Esophagus squamous epithelium (tissue), 5 donors: ENCODE measurements around the gene PA2G4. TPM values are rescaled to one million over a fixed set of nuclear protein-coding genes. Genes with fewer than 3 reads are reported as not detected.

ENCODE experiments used
- DNase-seq: peaks from one replicate; lab custom pipeline; 2025; lab: John Stamatoyannopoulos, UW
- H3K27ac ChIP-seq, 4 donors: fragments of 200-600 bp; sonication (generic); one replicate each; pipeline ENCODE4 v1.5.1; 2016 to 2019; ENCODE audit warnings: mild to moderate bottlenecking in 1 of 4
- H3K27me3 ChIP-seq, 4 donors: fragments of 200-600 bp; sonication (generic); 1 replicate in 3 of 4; 2 replicates in 1 of 4; pipeline versions ENCODE4 v1.5.1 to v1.6.0; 2017 to 2021; ENCODE audit warnings: antibody characterized with exemption in 1 of 4
- H3K36me3 ChIP-seq, 3 donors: fragments of 200-600 bp; sonication (generic); one replicate each; pipeline ENCODE4 v1.5.1; 2016 to 2019
- H3K4me1 ChIP-seq, 3 donors: fragments of 200-600 bp; sonication (generic); one replicate each; pipeline ENCODE4 v1.5.1; 2017 to 2019
- H3K4me3 ChIP-seq, 4 donors: fragments of 200-600 bp; sonication (generic); 1 replicate in 3 of 4; 2 replicates in 1 of 4; pipeline ENCODE4 v1.5.1; 2016 to 2019; ENCODE audit warnings: mild to moderate bottlenecking in 2 of 4, moderate library complexity in 1 of 4
- H3K9me3 ChIP-seq, 3 donors: fragments of 200-600 bp; sonication (generic); one replicate each; pipeline ENCODE4 v1.5.1; 2016 to 2019
- POLR2A ChIP-seq, 4 donors: fragments of 450-650 bp; IDR thresholded peaks; one replicate each; pipeline ENCODE4 v1.6.1; 2017; ENCODE audit warnings: antibody characterized with exemption in 4 of 4, mild to moderate bottlenecking in 4 of 4, moderate library complexity in 3 of 4
- WGBS, 2 donors: methylation state at CpG; one replicate each; pipeline ENCODE4 v1.1.5; 2018; 5-methylcytosine and 5-hydroxymethylcytosine counted together
- intact Hi-C: fragments of 100-400 bp; cut with DNase I; formaldehyde crosslinking; loops from one replicate; pipeline ENCODE4 v1.15.0; 2022
- total RNA-seq, 4 donors: library from RNA; depleted of rRNA; stranded (reverse); fragments of >200 nt; gene quantifications; one replicate each; pipeline ENCODE4 v1.1.0, GENCODE V29; 2016
- TF ChIP-seq, protein P1 (sequence below), 6 experiments: fragments of 450-650 bp in 4 of 6; fragments of 200-600 bp in 2 of 6; sonication (generic) in 2 of 6; IDR thresholded peaks; one replicate each; pipeline ENCODE4 v1.5.1; 2016 to 2019; ENCODE audit warnings: antibody characterized with exemption in 6 of 6, mild to moderate bottlenecking in 4 of 6, moderate library complexity in 4 of 6
- donor health status: DM: yes; HTN: yes; CAD: no.

PA2G4 gene
- total RNA-seq, 4 donors from 2014 or later, result 89.3 to 206 (median 176) TPM

DNA sequence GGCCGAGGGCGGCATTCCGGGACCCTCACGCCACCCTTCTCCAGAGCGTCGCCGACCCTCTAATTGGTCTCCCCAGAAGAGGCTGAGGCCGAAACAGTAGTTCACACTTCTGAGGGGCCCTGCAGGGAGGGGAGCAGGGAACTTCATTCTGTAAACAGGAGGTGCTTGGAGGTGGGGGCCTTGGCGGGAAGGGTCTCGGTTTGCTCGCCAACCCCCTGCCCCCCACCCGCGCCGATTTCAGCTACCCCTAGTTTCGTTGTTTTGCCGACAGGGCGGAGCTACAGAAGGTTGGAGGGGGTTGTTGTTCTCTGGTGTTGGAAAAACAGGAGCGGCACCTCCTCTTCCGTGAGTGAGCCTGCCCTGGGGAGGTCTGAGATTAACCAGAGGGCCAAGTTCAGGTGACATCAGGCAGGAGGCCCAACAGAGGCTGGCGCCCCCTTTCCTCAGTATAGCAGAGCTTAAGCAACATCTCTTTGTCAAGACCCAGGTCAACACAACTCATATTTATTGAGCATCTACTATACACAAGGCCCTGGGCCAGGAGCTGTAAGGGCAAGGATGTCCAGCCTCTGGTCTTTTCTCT lies 23.7 kb upstream of the PA2G4 start:
- Histone ChIP-seq H3K27ac (peak overlapping the region; percentile 90 to 99 (median 94)), H3K9me3 (no peaks in the 10 kb centered on the region), H3K4me3 (peak overlapping the region; percentile 67 to 82 (median 78)), H3K36me3 (peaks cover 0 to 37% (median 0%) of the 10 kb centered on the region in 3 donors), H3K4me1 (peaks cover 4 to 71% (median 6%) of the 10 kb centered on the region in 3 donors), H3K27me3 (peaks cover 0 to 12% (median 0%) of the 10 kb centered on the region in 4 donors)
- intact Hi-C loops, result no loop called here
- TF ChIP-seq, protein P1, sequence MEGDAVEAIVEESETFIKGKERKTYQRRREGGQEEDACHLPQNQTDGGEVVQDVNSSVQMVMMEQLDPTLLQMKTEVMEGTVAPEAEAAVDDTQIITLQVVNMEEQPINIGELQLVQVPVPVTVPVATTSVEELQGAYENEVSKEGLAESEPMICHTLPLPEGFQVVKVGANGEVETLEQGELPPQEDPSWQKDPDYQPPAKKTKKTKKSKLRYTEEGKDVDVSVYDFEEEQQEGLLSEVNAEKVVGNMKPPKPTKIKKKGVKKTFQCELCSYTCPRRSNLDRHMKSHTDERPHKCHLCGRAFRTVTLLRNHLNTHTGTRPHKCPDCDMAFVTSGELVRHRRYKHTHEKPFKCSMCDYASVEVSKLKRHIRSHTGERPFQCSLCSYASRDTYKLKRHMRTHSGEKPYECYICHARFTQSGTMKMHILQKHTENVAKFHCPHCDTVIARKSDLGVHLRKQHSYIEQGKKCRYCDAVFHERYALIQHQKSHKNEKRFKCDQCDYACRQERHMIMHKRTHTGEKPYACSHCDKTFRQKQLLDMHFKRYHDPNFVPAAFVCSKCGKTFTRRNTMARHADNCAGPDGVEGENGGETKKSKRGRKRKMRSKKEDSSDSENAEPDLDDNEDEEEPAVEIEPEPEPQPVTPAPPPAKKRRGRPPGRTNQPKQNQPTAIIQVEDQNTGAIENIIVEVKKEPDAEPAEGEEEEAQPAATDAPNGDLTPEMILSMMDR (IDR thresholded peaks at IDR 0.05), result no peak
- TF ChIP-seq POLR2A (IDR thresholded peaks at IDR 0.05), result peak in 1 of 4 donors; percentile 36
- DNase-seq, result no peak
- WGBS, 2 donors, result 37% methylated on average over 2 of the region's 20 CpGs; no CpG with 5 or more reads in 1 of the 2 donors

DNA sequence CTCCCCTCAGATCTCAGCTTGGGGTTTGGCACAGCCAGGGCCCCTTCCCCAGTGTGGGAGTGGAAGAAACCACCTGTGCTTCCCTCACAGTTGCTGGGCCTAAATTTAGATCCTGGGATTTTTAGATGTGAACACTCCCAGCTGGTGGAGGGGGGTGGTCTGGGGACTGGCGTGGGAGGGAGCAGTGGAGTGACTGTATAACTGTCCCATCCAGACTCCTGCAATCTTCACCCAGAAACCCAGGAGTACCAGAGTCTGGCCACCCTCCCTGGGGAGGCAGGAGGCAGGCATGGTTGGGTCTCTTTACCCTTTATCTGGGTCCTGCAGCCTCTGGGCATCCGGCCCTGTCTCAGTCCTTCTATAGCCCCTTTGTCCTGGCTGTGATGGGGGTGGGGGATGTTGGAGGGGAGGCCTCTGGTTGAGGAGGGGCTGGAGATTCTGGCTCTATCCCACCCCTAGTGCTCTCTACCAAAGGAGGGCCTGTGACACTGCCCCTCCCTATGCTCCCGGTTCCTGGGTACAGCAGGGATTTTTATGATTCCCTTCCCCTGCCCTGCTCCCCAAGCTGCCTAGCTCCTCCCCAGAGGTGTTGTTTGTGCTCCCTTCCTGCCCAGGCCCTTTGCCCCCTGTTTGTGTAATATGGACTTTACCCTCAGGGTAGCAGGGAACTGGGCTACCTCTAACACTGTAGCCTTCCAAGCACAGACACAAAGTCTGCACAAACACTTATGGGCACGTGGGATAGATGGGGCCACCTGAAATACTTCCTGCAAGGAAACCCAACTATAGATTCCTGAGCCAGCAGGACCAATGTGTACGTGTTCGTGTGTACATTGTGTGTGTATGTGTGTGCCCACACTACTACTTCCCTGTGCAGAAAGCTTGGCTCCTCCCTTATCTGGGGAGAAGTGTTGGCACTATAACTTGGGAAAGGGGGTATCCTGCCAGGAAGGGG lies 22.7 kb upstream of the PA2G4 start:
- DNase-seq, result no peak
- Histone ChIP-seq H3K4me3 (peak overlapping the region; percentile 67 to 82 (median 78)), H3K9me3 (no peaks in the 10 kb centered on the region), H3K27me3 (peaks cover 0 to 12% (median 0%) of the 10 kb centered on the region in 4 donors), H3K4me1 (peaks cover 4 to 81% (median 6%) of the 10 kb centered on the region in 3 donors), H3K27ac (peak overlapping the region; percentile 90 to 99 (median 94)), H3K36me3 (peaks cover 0 to 42% (median 0%) of the 10 kb centered on the region in 3 donors)
- intact Hi-C loops, result no loop called here
- WGBS, 2 donors, result 45 to 71% methylated on average over 1 to 5 of the region's 6 CpGs
- TF ChIP-seq, protein P1 (IDR thresholded peaks at IDR 0.05), result no peak
- no peak for TF ChIP-seq POLR2A (IDR thresholded peaks at IDR 0.05)

DNA sequence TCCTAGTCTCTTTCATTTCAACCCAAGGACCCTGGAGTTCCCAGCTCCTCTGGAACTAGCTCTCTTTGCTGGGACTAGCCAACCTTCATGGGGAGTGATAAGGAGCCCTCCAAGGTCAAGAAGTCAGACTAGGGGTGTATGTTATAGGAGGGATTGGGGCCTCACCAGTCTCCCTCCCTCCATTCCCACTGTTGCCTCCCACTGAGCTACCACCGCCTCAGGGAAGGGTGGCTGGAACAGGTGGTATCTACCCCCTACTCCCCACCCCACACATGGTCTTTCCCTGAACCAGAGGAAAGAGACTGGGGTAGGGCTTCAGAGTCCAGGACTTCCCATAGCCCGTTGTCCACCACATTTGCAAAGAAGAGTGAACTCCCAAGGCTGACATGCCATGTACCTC lies 22.0 kb upstream of the PA2G4 start:
- no peak for DNase-seq
- WGBS, 2 donors, result 73% methylated on average over 2 of the region's 2 CpGs; no CpG with 5 or more reads in 1 of the 2 donors
- Histone ChIP-seq H3K4me3 (peak overlapping the region in 3 of 4 donors; percentile 67 to 82 (median 81)), H3K36me3 (peaks cover 0 to 49% (median 0%) of the 10 kb centered on the region in 3 donors), H3K4me1 (peaks cover 4 to 88% (median 6%) of the 10 kb centered on the region in 3 donors), H3K27me3 (peaks cover 0 to 12% (median 0%) of the 10 kb centered on the region in 4 donors), H3K27ac (peak overlapping the region in 3 of 4 donors; percentile 91 to 99 (median 98)), H3K9me3 (no peaks in the 10 kb centered on the region)
- intact Hi-C loops, result no loop called here
- TF ChIP-seq, protein P1 (IDR thresholded peaks at IDR 0.05), result no peak
- no peak for TF ChIP-seq POLR2A (IDR thresholded peaks at IDR 0.05)

DNA sequence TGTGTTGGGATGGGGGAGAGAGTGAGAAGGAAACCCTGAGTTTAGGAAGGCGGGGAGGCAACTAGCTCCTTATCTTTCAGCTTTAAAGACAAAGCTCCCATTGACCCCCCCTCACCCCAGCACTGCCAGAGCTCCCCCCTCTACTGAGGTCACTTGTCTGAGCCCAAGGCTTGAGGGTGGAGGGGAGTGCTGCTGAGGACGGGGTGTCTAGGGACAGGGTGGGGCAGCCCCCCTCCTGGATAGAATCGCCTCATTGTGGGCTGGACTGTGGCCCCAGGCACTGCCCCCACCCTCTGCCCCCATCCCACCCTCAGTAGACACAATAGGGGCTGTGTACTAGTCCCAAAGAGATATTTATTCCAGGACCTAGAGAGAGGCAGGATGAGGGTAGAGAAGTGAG lies 21.4 kb upstream of the PA2G4 start:
- DNase-seq, result no peak
- Histone ChIP-seq H3K4me3 (no peak overlapping the region), H3K36me3 (peaks cover 0 to 55% (median 0%) of the 10 kb centered on the region in 3 donors), H3K27ac (peak overlapping the region in 3 of 4 donors; percentile 91 to 99 (median 98)), H3K9me3 (no peaks in the 10 kb centered on the region), H3K4me1 (peaks cover 4 to 89% (median 6%) of the 10 kb centered on the region in 3 donors), H3K27me3 (peaks cover 0 to 12% (median 0%) of the 10 kb centered on the region in 4 donors)
- TF ChIP-seq, protein P1 (IDR thresholded peaks at IDR 0.05), result no peak
- no peak for TF ChIP-seq POLR2A (IDR thresholded peaks at IDR 0.05)
- WGBS, 2 donors, result 62 to 73% methylated on average over 3 of the region's 3 CpGs
- intact Hi-C loops, result no loop called here
